Mesendoderm (in vitro differentiated cells): ENCODE results near the gene COPS9.

Experiments
- DNase-seq: peaks from one replicate; pipeline ENCODE4 v3.0.0; 2013
- H2AK5ac ChIP-seq: 2 replicates; pipeline ENCODE4 v1.6.1; 2013; ENCODE audit warnings: low read length, inconsistent platforms
- H2BK120ac ChIP-seq: 2 replicates; pipeline ENCODE4 v1.6.1; 2013; ENCODE audit warnings: low read depth, mild to moderate bottlenecking, low read length, moderate library complexity, mixed read lengths
- H2BK15ac ChIP-seq: replicated peaks from 2 replicates; pipeline ENCODE4 v1.6.1; 2013; ENCODE audit warnings: low read depth, mild to moderate bottlenecking, moderate library complexity
- H2BK5ac ChIP-seq: 2 replicates; pipeline ENCODE4 v1.6.1; 2013; ENCODE audit warnings: low read length, inconsistent platforms
- H3K18ac ChIP-seq: 2 replicates; pipeline ENCODE4 v1.6.1; 2013; ENCODE audit warnings: mild to moderate bottlenecking, low read length, mixed read lengths
- H3K23ac ChIP-seq: one replicate; pipeline ENCODE4 v1.6.1; 2013; ENCODE audit warnings: low read length
- H3K27ac ChIP-seq: 2 replicates; pipeline ENCODE4 v1.5.1; 2013; ENCODE audit warnings: low read depth, mild to moderate bottlenecking, inconsistent platforms, low read length, moderate library complexity
- H3K27me3 ChIP-seq: 2 replicates; pipeline ENCODE4 v1.6.1; 2013; ENCODE audit warnings: low read length, control low read depth, mild to moderate bottlenecking, inconsistent platforms; ENCODE audit not compliant: insufficient read depth, poor library complexity
- H3K36me3 ChIP-seq: 2 replicates; pipeline ENCODE4 v1.6.1; 2013; ENCODE audit warnings: low read length, inconsistent platforms; ENCODE audit not compliant: control insufficient read depth, insufficient read depth
- H3K4ac ChIP-seq: one replicate; pipeline ENCODE4 v1.6.1; 2013; ENCODE audit warnings: low read depth, mild to moderate bottlenecking, low read length, moderate library complexity
- H3K4me1 ChIP-seq: 2 replicates; pipeline ENCODE4 v1.6.1; 2013; ENCODE audit warnings: low read depth, low read length, inconsistent platforms; ENCODE audit not compliant: control insufficient read depth
- H3K4me2 ChIP-seq: 2 replicates; pipeline ENCODE4 v1.6.1; 2013; ENCODE audit warnings: low read length
- H3K4me3 ChIP-seq: 2 replicates; pipeline ENCODE4 v1.5.1; 2013; ENCODE audit warnings: mild to moderate bottlenecking, low read length
- H3K56ac ChIP-seq: one replicate; pipeline ENCODE4 v1.6.1; 2013; ENCODE audit warnings: low read length
- H3K79me1 ChIP-seq: 2 replicates; pipeline ENCODE4 v1.6.1; 2013; ENCODE audit warnings: low read length, inconsistent platforms
- H3K79me2 ChIP-seq: 2 replicates; pipeline ENCODE4 v1.6.1; 2013; ENCODE audit warnings: mild to moderate bottlenecking, low read length; ENCODE audit not compliant: control insufficient read depth, insufficient read depth
- H3K9ac ChIP-seq: 2 replicates; pipeline ENCODE4 v1.6.1; 2013; ENCODE audit warnings: low read length, inconsistent platforms
- H4K5ac ChIP-seq: one replicate; pipeline ENCODE4 v1.6.1; 2013; ENCODE audit warnings: low read length
- H4K8ac ChIP-seq: one replicate; pipeline ENCODE4 v1.6.1; 2013; ENCODE audit warnings: low read depth, mild to moderate bottlenecking, control low read depth, low read length, moderate library complexity
- WGBS: extraction: QIAGEN DNeasy Blood & Tissue Kit; methylation state at CpG from one replicate; pipeline ENCODE4 v1.1.7; 2013; ENCODE audit warnings: low lambda C conversion rate, missing lambda C conversion rate; ENCODE audit not compliant: insufficient coverage; ENCODE audit errors: extremely low coverage; 5-methylcytosine and 5-hydroxymethylcytosine counted together

The COPS9 gene

DNA sequence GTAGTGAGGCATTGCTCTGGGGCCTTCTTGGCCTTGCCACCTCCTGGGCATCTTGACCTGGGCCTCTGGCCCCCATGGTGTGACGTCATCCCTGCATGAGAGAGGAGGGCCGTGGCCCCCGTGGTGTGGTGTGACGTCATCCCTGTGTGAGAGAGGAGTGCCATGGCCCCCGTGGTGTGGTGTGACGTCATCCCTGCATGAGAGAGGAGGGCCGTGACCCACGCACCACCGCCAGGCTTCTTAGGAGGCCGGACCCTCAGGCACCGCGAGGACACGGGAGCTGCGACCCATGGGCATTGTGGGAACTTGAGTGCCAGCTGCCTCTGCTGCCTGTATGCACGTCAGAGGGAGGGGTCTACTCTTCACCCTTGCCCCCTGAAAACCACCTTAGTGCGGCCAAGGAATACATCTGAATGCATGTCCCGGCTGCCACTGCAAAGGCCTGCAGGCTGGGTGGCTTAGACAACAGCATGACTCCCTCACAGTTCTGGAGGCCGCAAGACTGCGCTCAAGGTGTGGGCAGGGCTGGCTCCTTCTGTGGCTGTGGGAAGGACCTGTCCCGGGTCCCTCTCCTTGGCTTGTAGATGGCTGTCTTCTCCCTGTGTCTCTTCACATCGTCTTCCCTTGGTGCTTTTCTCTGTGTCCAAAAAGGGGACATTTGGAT, 25.1 kb upstream of the COPS9 start:
- no peak overlapping the region for H2AK5ac ChIP-seq
- H3K4ac ChIP-seq: no peak overlapping the region
- no peak overlapping the region for H3K9ac ChIP-seq
- no peaks in the 10 kb centered on the region for H3K4me1 ChIP-seq
- H2BK120ac ChIP-seq: no peak overlapping the region
- H3K36me3 ChIP-seq: no peaks in the 10 kb centered on the region
- H3K56ac ChIP-seq: no peak overlapping the region
- H3K18ac ChIP-seq: no peak overlapping the region
- DNase-seq: no peak
- H3K79me1 ChIP-seq: no peaks in the 10 kb centered on the region
- no peaks in the 10 kb centered on the region for H3K79me2 ChIP-seq
- H3K4me2 ChIP-seq: no peak overlapping the region
- no peak overlapping the region for H2BK5ac ChIP-seq
- H4K5ac ChIP-seq: no peak overlapping the region
- H3K23ac ChIP-seq: no peak overlapping the region
- no peak overlapping the region for H3K4me3 ChIP-seq
- no peaks in the 10 kb centered on the region for H3K27me3 ChIP-seq
- WGBS: no CpG with 5 or more reads among the region's 21 CpGs
- H4K8ac ChIP-seq: no peak overlapping the region
- no peak overlapping the region for H3K27ac ChIP-seq
- H2BK15ac ChIP-seq: no peak overlapping the region

DNA sequence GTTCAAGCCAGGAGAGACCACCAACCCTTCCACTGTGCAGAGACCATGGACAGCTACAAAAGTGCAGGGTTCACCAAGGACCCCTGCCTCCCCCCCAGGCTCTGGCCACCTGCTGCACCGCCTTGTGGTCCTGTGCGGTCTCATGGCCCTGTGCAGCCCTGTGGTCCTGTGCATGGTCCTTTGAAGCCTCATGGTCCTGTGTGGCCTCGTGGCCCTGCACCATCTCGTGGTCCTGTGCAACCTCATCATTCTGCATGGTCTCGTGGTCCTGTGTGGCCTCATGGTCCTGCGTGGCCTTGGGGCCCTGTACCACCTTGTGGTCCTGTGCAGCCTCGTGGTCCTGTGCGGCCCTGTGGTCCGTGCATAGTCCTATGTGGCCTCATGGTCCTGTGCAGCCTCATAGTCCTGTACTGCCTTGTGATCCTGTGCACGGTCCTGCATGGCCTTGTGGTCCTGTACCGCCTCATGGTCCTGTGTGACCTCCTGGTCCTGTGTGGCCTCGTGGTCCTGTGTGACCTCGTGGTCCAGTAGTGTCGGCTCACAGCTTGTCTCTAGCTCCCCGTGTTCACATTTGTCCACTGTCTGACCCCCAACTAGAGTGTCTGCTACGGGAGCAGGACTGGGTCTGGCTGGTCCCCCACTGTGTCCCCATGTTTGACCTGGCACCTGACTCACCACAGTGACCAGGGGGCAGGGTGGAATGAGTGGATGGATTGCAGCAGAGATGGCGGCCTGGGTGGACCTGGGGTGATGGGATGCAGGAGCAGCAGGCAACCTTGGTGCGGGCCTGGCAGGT, 24.4 kb upstream of the COPS9 start:
- Histone ChIP-seq H3K4me2 (no peak overlapping the region), H3K27ac (no peak overlapping the region), H3K36me3 (no peaks in the 10 kb centered on the region), H3K4me1 (no peaks in the 10 kb centered on the region), H3K23ac (no peak overlapping the region), H3K4ac (no peak overlapping the region), H3K79me2 (no peaks in the 10 kb centered on the region), H3K56ac (no peak overlapping the region), H2BK15ac (no peak overlapping the region), H2BK120ac (no peak overlapping the region), H2BK5ac (no peak overlapping the region), H4K5ac (no peak overlapping the region), H2AK5ac (no peak overlapping the region), H3K79me1 (no peaks in the 10 kb centered on the region), H4K8ac (no peak overlapping the region), H3K18ac (no peak overlapping the region), H3K4me3 (no peak overlapping the region), H3K9ac (no peak overlapping the region), H3K27me3 (no peaks in the 10 kb centered on the region)
- WGBS: no CpG with 5 or more reads among the region's 18 CpGs
- no peak for DNase-seq

DNA sequence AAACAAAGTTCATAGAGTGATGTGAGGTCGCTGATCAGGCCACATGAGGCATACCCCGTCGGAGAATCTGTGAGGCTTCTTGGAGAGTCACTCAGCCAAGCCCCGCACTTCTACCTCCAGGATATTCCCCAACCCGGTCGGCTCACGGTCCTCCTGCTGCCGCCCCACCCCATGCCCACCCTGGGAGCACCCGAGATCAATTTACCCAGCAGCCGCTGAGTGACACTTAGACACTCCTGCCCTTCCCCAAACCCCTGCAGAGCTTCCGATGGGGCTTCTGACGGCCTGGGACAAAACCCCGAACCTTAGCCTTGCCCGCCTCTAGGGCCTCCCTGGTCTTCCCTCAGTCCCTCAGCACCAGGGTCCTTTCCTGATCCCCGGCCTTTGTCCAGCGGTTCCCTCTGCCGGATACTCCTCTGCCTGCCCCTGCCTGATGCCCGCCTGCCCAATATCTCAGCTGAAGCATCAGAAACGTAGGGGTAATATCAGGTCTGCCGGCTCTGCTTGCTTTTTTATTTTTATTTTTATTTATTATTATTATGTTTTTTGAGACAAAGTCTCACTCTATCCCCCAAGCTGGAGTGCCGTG, 23.2 kb upstream of the COPS9 start:
- Histone ChIP-seq H3K79me2 (no peaks in the 10 kb centered on the region), H2BK120ac (no peak overlapping the region)

DNA sequence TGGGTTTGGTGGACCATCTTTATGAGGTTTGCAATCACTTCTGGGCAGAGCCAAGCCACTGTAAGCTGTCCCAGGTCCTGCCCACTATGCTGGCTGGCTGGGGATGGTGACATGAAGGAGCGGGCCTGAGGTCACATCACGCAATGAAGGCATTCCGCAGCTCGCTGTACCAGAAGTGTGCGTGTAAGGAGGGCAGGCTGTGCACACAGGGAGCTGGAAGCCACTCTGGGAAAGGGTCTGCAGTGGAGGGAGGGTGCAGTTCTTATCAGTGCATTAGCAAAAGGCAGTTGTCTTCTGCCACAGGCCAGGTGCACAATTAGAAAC, 21.0 kb upstream of the COPS9 start:
- Histone ChIP-seq H3K79me2 (no peaks in the 10 kb centered on the region), H3K36me3 (no peaks in the 10 kb centered on the region), H4K8ac (no peak overlapping the region), H3K9ac (no peak overlapping the region), H3K79me1 (no peaks in the 10 kb centered on the region), H3K56ac (no peak overlapping the region), H2AK5ac (no peak overlapping the region), H3K18ac (no peak overlapping the region), H3K27me3 (no peaks in the 10 kb centered on the region), H3K4ac (no peak overlapping the region), H2BK5ac (no peak overlapping the region), H4K5ac (no peak overlapping the region), H3K23ac (no peak overlapping the region), H3K4me3 (no peak overlapping the region), H3K4me2 (no peak overlapping the region), H3K27ac (no peak overlapping the region), H2BK15ac (no peak overlapping the region), H2BK120ac (no peak overlapping the region), H3K4me1 (no peaks in the 10 kb centered on the region)
- WGBS: no CpG with 5 or more reads among the region's 5 CpGs
- DNase-seq: no peak

More for the DNA sequence above, 23.2 kb upstream of the COPS9 start:
- H3K56ac ChIP-seq: no peak overlapping the region
- H3K36me3 ChIP-seq: no peaks in the 10 kb centered on the region
- no peaks in the 10 kb centered on the region for H3K79me1 ChIP-seq
- H4K8ac ChIP-seq: no peak overlapping the region
- no peak overlapping the region for H2BK15ac ChIP-seq
- H2BK5ac ChIP-seq: no peak overlapping the region
- H4K5ac ChIP-seq: no peak overlapping the region
- DNase-seq: no peak
- no peak overlapping the region for H3K4me3 ChIP-seq
- no peak overlapping the region for H3K18ac ChIP-seq
- H3K9ac ChIP-seq: no peak overlapping the region
- WGBS: no CpG with 5 or more reads among the region's 21 CpGs
- H3K4me2 ChIP-seq: no peak overlapping the region
- no peak overlapping the region for H2AK5ac ChIP-seq
- H3K23ac ChIP-seq: no peak overlapping the region
- H3K4me1 ChIP-seq: no peaks in the 10 kb centered on the region
- no peaks in the 10 kb centered on the region for H3K27me3 ChIP-seq
- no peak overlapping the region for H3K4ac ChIP-seq
- H3K27ac ChIP-seq: no peak overlapping the region

DNA sequence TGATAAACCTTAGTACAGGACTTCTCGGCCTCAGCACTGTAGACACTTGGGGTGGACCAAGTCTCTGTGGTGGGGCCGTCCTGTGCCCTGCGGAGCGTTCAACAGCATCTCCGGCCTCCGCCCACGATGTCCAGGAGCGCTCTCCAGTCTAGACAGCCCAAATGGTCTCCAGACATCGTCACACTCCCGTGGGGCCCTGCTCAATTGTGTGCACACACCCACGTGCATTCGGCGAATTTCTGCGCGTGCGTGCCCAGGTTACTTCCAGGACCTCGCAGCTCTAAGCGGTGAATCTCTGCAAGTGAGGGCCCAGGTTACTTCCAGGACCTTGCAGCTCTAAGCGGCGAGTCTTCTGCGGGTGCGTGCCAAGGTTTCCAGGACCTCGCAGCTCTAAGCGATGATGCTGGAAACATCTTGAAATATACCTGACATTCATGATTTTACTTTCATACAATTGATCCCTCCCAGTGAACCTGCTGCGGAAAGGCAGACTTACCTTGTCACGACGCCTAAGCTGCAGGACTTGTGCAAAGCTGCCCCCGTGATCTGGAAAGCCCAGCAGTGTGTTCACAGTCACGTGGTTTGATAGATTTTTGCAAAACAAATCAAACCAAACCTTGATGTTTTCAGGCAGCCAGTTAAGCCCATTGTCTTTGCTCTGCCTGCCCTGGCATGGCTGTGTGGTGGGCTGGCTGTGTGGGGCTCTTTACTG, 20.5 kb upstream of the COPS9 start:
- Histone ChIP-seq H4K5ac (no peak overlapping the region), H3K27ac (no peak overlapping the region)
- WGBS: no CpG with 5 or more reads among the region's 29 CpGs

More for the DNA sequence above, 20.5 kb upstream of the COPS9 start:
- H3K79me2 ChIP-seq: no peaks in the 10 kb centered on the region
- no peak overlapping the region for H2BK5ac ChIP-seq
- H3K4me1 ChIP-seq: no peaks in the 10 kb centered on the region
- H3K9ac ChIP-seq: no peak overlapping the region
- H2BK120ac ChIP-seq: no peak overlapping the region
- H3K4me2 ChIP-seq: no peak overlapping the region
- H3K23ac ChIP-seq: no peak overlapping the region
- no peak overlapping the region for H2AK5ac ChIP-seq
- H3K18ac ChIP-seq: no peak overlapping the region
- no peaks in the 10 kb centered on the region for H3K27me3 ChIP-seq
- no peaks in the 10 kb centered on the region for H3K36me3 ChIP-seq
- no peak for DNase-seq
- H2BK15ac ChIP-seq: no peak overlapping the region
- H4K8ac ChIP-seq: no peak overlapping the region
- H3K56ac ChIP-seq: no peak overlapping the region
- no peak overlapping the region for H3K4ac ChIP-seq
- H3K79me1 ChIP-seq: no peaks in the 10 kb centered on the region
- H3K4me3 ChIP-seq: no peak overlapping the region
